ENCODE results near the gene LILRA1.
"Not testable (repeated sequence)": the region's sequence is repeated elsewhere in the genome, so short reads cannot be mapped to it uniquely, and the experiment has no call there.

The LILRA1 gene

GRCh38 chr19:54575205-54575604 lies 18.2 kb upstream of the LILRA1 start:
- in situ Hi-C loops (cut with MboI; ENCODE audit: low pct_unique_long_range_greater_than_20kb, low sequenced_read_pairs): not testable (repeated sequence)

GRCh38 chr19:54576411-54576976 lies 16.9 kb upstream of the LILRA1 start:
- no peak for DNase-seq
- in situ Hi-C loops (cut with MboI; ENCODE audit: low pct_unique_long_range_greater_than_20kb, low sequenced_read_pairs): no loop called here

More at GRCh38 chr19:54575205-54575604, 18.2 kb upstream of the LILRA1 start:
- DNase-seq: not testable (repeated sequence)

GRCh38 chr19:54577334-54577733 lies 16.1 kb upstream of the LILRA1 start:
- in situ Hi-C loops (cut with MboI; ENCODE audit: low pct_unique_long_range_greater_than_20kb, low sequenced_read_pairs): no loop called here
- no peak for DNase-seq

- in situ Hi-C loops (cut with MboI; ENCODE audit: low pct_unique_long_range_greater_than_20kb, low sequenced_read_pairs); DNase-seq: not testable (repeated sequence)
These were observed 15.2 kb upstream of the LILRA1 start for GRCh38 chr19:54578268-54578667.

GRCh38 chr19:54586397-54586796 lies 7.0 kb upstream of the LILRA1 start:
- no peak for DNase-seq
- in situ Hi-C loops (cut with MboI; ENCODE audit: low pct_unique_long_range_greater_than_20kb, low sequenced_read_pairs): no loop called here

- in situ Hi-C loops (cut with MboI; ENCODE audit: low pct_unique_long_range_greater_than_20kb, low sequenced_read_pairs): no loop called here
- no peak for DNase-seq
These were observed 6.4 kb upstream of the LILRA1 start for GRCh38 chr19:54587026-54587425.

GRCh38 chr19:54593931-54594626 lies 647 bp downstream of the LILRA1 start:
- DNase-seq; in situ Hi-C loops (cut with MboI; ENCODE audit: low pct_unique_long_range_greater_than_20kb, low sequenced_read_pairs): not testable (repeated sequence)

GRCh38 chr19:54594737-54595136 lies 1.3 kb downstream of the LILRA1 start:
- in situ Hi-C loops (cut with MboI; ENCODE audit: low pct_unique_long_range_greater_than_20kb, low sequenced_read_pairs): no loop called here
- no peak for DNase-seq

- in situ Hi-C loops (cut with MboI; ENCODE audit: low pct_unique_long_range_greater_than_20kb, low sequenced_read_pairs); DNase-seq: not testable (repeated sequence)
These were observed 2.4 kb downstream of the LILRA1 start for GRCh38 chr19:54595680-54596436.

- in situ Hi-C loops (cut with MboI; ENCODE audit: low pct_unique_long_range_greater_than_20kb, low sequenced_read_pairs): no loop called here
- no peak for DNase-seq
These were observed 6.8 kb downstream of the LILRA1 start for GRCh38 chr19:54600212-54600611.

GRCh38 chr19:54606230-54606629 lies 12.8 kb downstream of the LILRA1 start:
- no peak for DNase-seq
- in situ Hi-C loops (cut with MboI; ENCODE audit: low pct_unique_long_range_greater_than_20kb, low sequenced_read_pairs): no loop called here

GRCh38 chr19:54606891-54607784 lies 13.7 kb downstream of the LILRA1 start:
- no peak for DNase-seq
- in situ Hi-C loops (cut with MboI; ENCODE audit: low pct_unique_long_range_greater_than_20kb, low sequenced_read_pairs): no loop called here

- in situ Hi-C loops (cut with MboI; ENCODE audit: low pct_unique_long_range_greater_than_20kb, low sequenced_read_pairs): no loop called here
These were observed 14.3 kb downstream of the LILRA1 start for GRCh38 chr19:54607785-54608150.

GRCh38 chr19:54608205-54608604 lies 14.8 kb downstream of the LILRA1 start:
- in situ Hi-C loops (cut with MboI; ENCODE audit: low pct_unique_long_range_greater_than_20kb, low sequenced_read_pairs): no loop called here
- no peak for DNase-seq

More at GRCh38 chr19:54607785-54608150, 14.3 kb downstream of the LILRA1 start:
- no peak for DNase-seq

- no peak for DNase-seq
- in situ Hi-C loops (cut with MboI; ENCODE audit: low pct_unique_long_range_greater_than_20kb, low sequenced_read_pairs): no loop called here
These were observed 15.4 kb downstream of the LILRA1 start for GRCh38 chr19:54608792-54609191.

- no peak for DNase-seq
- in situ Hi-C loops (cut with MboI; ENCODE audit: low pct_unique_long_range_greater_than_20kb, low sequenced_read_pairs): no loop called here
These were observed 15.9 kb downstream of the LILRA1 start for GRCh38 chr19:54609356-54609791.

GRCh38 chr19:54612428-54612827 lies 19.0 kb downstream of the LILRA1 start:
- in situ Hi-C loops (cut with MboI; ENCODE audit: low pct_unique_long_range_greater_than_20kb, low sequenced_read_pairs): no loop called here
- no peak for DNase-seq

- DNase-seq: no peak
- in situ Hi-C loops (cut with MboI; ENCODE audit: low pct_unique_long_range_greater_than_20kb, low sequenced_read_pairs): no loop called here
These were observed 21.3 kb downstream of the LILRA1 start for GRCh38 chr19:54614726-54615125.

- DNase-seq: no peak
- in situ Hi-C loops (cut with MboI; ENCODE audit: low pct_unique_long_range_greater_than_20kb, low sequenced_read_pairs): no loop called here
These were observed 22.6 kb downstream of the LILRA1 start for GRCh38 chr19:54616057-54616456.

Data from KBM-7 (cell line).